ENCODE measurements around the gene THY1.

Gene THY1

DNA sequence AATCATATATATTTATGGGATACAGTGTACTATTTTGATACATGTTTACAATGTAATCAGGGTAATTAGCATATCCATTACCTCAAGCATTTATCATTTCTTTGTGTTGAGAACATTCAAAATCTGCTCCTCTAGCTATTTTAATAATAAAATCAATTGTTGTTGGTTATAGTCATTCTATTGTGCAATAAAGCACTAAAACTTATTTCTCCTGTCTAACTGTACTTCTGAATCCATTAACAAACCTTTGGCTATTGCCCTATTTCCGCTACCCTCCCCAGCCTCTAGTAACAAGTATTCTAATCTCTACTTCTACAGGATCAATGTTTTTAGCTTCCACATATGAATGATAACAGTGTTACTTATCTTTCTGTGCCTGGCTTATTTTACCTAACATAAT lies 26.1 kb downstream of the THY1 start:
- TF ChIP-seq EP300 (IDR thresholded peaks at IDR 0.05; ENCODE audit: borderline replicate concordance) (no peak), TAF1 (IDR thresholded peaks at IDR 0.05; ENCODE audit: low read depth) (no peak), ZBTB7A (IDR thresholded peaks at IDR 0.05; ENCODE audit: low read depth) (no peak), NFIC (IDR thresholded peaks at IDR 0.05) (no peak), YY1 (IDR thresholded peaks at IDR 0.05; ENCODE audit: low read depth) (no peak), CREB1 (IDR thresholded peaks at IDR 0.05; ENCODE audit: low read depth) (no peak), RAD21 (IDR thresholded peaks at IDR 0.05; ENCODE audit: low read depth) (no peak)
- TF ChIP-seq, protein P1, sequence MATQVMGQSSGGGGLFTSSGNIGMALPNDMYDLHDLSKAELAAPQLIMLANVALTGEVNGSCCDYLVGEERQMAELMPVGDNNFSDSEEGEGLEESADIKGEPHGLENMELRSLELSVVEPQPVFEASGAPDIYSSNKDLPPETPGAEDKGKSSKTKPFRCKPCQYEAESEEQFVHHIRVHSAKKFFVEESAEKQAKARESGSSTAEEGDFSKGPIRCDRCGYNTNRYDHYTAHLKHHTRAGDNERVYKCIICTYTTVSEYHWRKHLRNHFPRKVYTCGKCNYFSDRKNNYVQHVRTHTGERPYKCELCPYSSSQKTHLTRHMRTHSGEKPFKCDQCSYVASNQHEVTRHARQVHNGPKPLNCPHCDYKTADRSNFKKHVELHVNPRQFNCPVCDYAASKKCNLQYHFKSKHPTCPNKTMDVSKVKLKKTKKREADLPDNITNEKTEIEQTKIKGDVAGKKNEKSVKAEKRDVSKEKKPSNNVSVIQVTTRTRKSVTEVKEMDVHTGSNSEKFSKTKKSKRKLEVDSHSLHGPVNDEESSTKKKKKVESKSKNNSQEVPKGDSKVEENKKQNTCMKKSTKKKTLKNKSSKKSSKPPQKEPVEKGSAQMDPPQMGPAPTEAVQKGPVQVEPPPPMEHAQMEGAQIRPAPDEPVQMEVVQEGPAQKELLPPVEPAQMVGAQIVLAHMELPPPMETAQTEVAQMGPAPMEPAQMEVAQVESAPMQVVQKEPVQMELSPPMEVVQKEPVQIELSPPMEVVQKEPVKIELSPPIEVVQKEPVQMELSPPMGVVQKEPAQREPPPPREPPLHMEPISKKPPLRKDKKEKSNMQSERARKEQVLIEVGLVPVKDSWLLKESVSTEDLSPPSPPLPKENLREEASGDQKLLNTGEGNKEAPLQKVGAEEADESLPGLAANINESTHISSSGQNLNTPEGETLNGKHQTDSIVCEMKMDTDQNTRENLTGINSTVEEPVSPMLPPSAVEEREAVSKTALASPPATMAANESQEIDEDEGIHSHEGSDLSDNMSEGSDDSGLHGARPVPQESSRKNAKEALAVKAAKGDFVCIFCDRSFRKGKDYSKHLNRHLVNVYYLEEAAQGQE (IDR thresholded peaks at IDR 0.05; ENCODE audit: low read depth) = no peak

DNA sequence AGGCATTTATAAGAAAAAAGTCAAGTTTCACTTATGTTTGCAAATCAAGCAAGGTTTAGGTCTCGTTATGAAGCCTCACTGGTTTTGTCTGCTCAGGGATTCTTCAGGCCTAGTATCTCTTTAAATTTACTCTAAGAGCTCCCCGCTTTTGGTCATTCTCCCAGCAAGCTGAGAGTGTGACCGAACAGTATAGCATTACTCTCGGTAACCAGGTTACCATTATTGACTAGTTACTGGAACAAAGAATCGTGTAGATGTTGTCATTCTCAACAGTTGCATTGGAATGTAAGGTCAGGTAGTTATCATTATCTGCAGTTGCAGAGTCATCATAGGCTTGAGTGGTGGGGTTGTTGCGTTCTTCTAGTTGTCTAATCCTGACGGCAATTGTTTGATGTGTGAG lies 31.7 kb downstream of the THY1 start:
- no peak for TF ChIP-seq FOXM1 (IDR thresholded peaks at IDR 0.05; ENCODE audit: borderline replicate concordance, low read depth)
- TF ChIP-seq, protein P2, sequence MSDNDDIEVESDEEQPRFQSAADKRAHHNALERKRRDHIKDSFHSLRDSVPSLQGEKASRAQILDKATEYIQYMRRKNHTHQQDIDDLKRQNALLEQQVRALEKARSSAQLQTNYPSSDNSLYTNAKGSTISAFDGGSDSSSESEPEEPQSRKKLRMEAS (IDR thresholded peaks at IDR 0.05) = no peak
- no peak for TF ChIP-seq NFIC (IDR thresholded peaks at IDR 0.05)
- no peak for TF ChIP-seq EGR1 (IDR thresholded peaks at IDR 0.05)

DNA sequence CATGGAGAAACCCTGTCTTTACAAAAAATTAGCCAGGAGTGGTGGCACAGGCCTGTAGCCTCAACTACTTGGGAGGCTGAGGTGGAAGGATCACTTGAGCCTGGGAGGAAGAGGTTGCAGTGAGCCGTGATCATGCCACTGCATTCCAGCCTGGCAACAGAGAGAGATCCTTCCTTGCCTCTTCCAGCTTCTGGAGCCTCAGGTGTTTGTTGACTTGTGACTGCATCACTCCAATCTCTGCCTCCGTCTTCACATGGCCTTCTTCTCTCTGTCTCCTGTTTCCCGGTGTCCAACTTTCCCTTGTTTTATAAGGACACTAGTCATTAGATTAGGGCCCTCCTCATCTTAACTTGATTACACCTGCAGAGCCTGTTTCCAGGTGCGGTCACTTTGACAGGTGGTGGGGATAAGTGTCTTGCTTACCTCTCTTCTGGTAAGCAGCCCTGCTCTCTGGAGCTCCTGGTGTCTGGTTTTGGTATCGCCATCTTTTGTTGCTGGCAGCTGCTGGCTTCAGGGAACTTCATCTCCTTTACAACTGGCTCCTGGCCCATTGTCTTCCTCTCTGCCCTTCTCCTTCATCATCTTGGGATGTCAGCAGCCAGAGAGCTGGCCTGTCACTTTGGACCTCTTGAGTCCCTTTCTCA lies 33.2 kb downstream of the THY1 start:
- no peak for TF ChIP-seq TEAD4 (IDR thresholded peaks at IDR 0.05)
- TF ChIP-seq RAD21 (IDR thresholded peaks at IDR 0.05; ENCODE audit: low read depth) = peak; percentile 28

DNA sequence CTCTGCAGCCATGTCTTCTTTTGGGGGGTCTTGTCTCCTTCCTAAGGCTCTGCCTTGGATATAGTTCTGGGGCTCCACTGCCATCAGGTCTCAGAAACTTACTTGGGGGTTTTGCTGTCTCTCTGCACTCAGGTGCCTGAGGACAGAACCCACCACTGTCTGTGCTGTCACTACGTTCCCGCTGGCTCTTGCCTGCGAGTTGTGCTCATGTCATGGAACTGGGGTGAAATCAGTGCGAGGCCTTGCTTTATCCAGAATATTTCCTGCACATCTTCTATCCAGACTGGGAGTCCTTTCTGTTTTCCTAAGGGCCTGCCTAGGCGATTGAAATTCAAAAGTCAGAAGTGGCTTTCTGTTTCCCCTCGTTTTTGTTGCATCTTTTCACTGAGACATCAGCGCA lies 34.9 kb downstream of the THY1 start:
- TF ChIP-seq TEAD4 (IDR thresholded peaks at IDR 0.05) (no peak), EGR1 (IDR thresholded peaks at IDR 0.05) (no peak), NFIC (IDR thresholded peaks at IDR 0.05) (no peak), RAD21 (IDR thresholded peaks at IDR 0.05; ENCODE audit: low read depth) (no peak), EP300 (IDR thresholded peaks at IDR 0.05; ENCODE audit: borderline replicate concordance) (no peak), FOXM1 (IDR thresholded peaks at IDR 0.05; ENCODE audit: borderline replicate concordance, low read depth) (no peak), TCF12 (IDR thresholded peaks at IDR 0.05; ENCODE audit: low read depth) (no peak), TAF1 (IDR thresholded peaks at IDR 0.05; ENCODE audit: low read depth) (no peak), CEBPB (IDR thresholded peaks at IDR 0.05) (no peak), ZBTB7A (IDR thresholded peaks at IDR 0.05; ENCODE audit: low read depth) (no peak), YY1 (IDR thresholded peaks at IDR 0.05; ENCODE audit: low read depth) (no peak), CREB1 (IDR thresholded peaks at IDR 0.05; ENCODE audit: low read depth) (no peak)
- TF ChIP-seq, protein P3, sequence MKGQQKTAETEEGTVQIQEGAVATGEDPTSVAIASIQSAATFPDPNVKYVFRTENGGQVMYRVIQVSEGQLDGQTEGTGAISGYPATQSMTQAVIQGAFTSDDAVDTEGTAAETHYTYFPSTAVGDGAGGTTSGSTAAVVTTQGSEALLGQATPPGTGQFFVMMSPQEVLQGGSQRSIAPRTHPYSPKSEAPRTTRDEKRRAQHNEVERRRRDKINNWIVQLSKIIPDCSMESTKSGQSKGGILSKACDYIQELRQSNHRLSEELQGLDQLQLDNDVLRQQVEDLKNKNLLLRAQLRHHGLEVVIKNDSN (IDR thresholded peaks at IDR 0.05) = no peak
- TF ChIP-seq, protein P2 (IDR thresholded peaks at IDR 0.05) = no peak
- TF ChIP-seq, protein P1 (IDR thresholded peaks at IDR 0.05; ENCODE audit: low read depth) = no peak

DNA sequence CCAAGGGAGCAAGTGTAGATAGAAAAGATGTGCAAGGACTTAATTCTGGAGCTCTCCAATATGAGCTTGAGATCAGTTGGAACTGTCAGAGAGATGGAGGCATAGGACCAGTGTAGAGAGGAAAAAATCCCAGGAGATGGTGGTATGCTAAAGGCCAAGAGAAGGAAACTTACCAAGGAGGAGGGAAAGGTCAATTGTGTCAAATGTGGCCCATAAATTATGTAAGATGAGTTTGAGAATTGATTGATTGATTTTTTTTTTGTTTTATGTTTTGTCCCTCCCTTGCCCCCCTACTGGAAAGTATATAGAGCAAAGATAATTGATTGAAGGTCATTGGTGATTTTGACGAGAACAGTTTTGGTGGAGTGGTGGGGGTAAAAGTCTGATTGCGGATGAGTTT lies 38.6 kb downstream of the THY1 start:
- TF ChIP-seq ZBTB7A (IDR thresholded peaks at IDR 0.05; ENCODE audit: low read depth) = no peak
- no peak for TF ChIP-seq YY1 (IDR thresholded peaks at IDR 0.05; ENCODE audit: low read depth)
- TF ChIP-seq CREB1 (IDR thresholded peaks at IDR 0.05; ENCODE audit: low read depth) = no peak
- no peak for TF ChIP-seq CEBPB (IDR thresholded peaks at IDR 0.05)
- TF ChIP-seq, protein P1 (IDR thresholded peaks at IDR 0.05; ENCODE audit: low read depth) = no peak
- no peak for TF ChIP-seq TCF12 (IDR thresholded peaks at IDR 0.05; ENCODE audit: low read depth)
- TF ChIP-seq RAD21 (IDR thresholded peaks at IDR 0.05; ENCODE audit: low read depth) = no peak
- no peak for TF ChIP-seq TAF1 (IDR thresholded peaks at IDR 0.05; ENCODE audit: low read depth)
- no peak for TF ChIP-seq FOXM1 (IDR thresholded peaks at IDR 0.05; ENCODE audit: borderline replicate concordance, low read depth)
- no peak for TF ChIP-seq EP300 (IDR thresholded peaks at IDR 0.05; ENCODE audit: borderline replicate concordance)
- TF ChIP-seq TEAD4 (IDR thresholded peaks at IDR 0.05) = no peak
- TF ChIP-seq, protein P2 (IDR thresholded peaks at IDR 0.05) = no peak
- TF ChIP-seq, protein P3 (IDR thresholded peaks at IDR 0.05) = no peak
- no peak for TF ChIP-seq EGR1 (IDR thresholded peaks at IDR 0.05)
- TF ChIP-seq NFIC (IDR thresholded peaks at IDR 0.05) = no peak
